IMR-90 (cell line): ENCODE measurements around the gene PIM1. TPM values are rescaled to one million over a fixed set of nuclear protein-coding genes. Genes with fewer than 3 reads are reported as not detected.

Experiments
- CTCF ChIP-seq: conservative IDR thresholded peaks from 2 replicates; pipeline ENCODE4 v1.5.1; 2012; ENCODE audit warnings: mild to moderate bottlenecking, low read depth, low read length, improper control_type of control experiment
- polyA plus RNA-seq, 3 experiments: library from polyadenylated mRNA; depleted of rRNA; stranded (reverse); fragments of >200 nt; gene quantifications; 2 replicates each; pipeline ENCODE4 v1.2.3, GENCODE V29; 2012; ENCODE audit warnings: low replicate concordance in 1 of 3
- total RNA-seq: library from RNA; depleted of rRNA; stranded (reverse); fragments of >200 nt; gene quantifications from 2 replicates; pipeline ENCODE4 v1.2.3, GENCODE V29; 2012

Gene PIM1
- total and polyA plus RNA-seq, 2 of the 4 experiments (the other 2 are of a cell fraction): 7.2 to 18.5 TPM

- TF ChIP-seq CTCF: no peak
These were observed 28.5 kb upstream of the PIM1 start (continued) for GRCh38 chr6:37141281-37142049.
